Measurements from ENCODE around the gene CRHR2.
"Not testable (repeated sequence)": the region's sequence is repeated elsewhere in the genome, so short reads cannot be mapped to it uniquely, and the experiment has no call there.

Gene CRHR2

DNA sequence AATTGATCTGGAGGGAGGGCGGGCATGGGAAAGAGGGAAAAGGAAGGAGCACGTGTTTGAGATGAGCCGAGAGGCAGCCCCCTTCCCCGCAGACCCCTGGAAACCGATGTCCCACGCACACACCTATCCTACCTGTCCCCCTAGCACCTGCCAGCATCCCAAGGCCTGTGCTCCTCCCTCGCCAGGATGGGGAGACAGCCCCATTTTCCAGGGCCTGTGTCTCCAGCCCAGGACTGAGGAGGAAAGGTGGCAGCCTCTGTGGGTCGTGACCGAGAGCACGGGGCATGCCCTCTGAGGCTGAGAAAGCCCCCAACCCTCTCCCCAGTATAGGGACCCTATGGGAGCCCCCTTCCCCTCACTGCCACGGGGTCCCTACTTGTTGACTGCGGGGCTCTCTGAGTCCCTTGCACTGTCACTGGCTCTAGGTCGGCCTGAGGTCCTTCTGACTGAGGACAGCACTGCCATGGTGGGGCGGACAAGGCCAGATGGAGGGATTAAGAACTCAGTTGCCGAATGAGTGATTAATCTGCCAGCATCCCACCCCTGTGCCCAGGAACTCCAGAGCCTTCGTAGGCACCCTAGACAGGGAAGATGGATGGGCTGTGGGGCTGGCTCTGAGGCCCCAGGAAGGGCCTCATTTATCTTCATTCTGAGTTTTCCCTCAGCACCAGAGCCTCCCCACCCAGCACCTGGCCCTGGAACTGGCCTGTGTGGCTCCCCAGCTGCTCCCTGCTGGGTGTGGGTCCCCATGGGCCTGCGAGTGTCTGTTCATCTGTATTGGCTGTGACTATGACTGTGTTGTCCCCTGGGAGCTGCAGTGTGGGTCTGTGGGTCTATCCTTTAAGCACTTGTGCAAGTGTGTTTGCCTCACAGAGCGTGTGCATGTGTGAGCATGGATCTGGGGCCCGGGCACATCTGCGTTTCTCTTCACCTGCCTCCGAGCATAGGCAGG is 26.0 kb downstream of the CRHR2 start:
- no peak for DNase-seq (ENCODE audit: extremely low read depth in 1 of 2, low read depth in 1 of 2)

DNA sequence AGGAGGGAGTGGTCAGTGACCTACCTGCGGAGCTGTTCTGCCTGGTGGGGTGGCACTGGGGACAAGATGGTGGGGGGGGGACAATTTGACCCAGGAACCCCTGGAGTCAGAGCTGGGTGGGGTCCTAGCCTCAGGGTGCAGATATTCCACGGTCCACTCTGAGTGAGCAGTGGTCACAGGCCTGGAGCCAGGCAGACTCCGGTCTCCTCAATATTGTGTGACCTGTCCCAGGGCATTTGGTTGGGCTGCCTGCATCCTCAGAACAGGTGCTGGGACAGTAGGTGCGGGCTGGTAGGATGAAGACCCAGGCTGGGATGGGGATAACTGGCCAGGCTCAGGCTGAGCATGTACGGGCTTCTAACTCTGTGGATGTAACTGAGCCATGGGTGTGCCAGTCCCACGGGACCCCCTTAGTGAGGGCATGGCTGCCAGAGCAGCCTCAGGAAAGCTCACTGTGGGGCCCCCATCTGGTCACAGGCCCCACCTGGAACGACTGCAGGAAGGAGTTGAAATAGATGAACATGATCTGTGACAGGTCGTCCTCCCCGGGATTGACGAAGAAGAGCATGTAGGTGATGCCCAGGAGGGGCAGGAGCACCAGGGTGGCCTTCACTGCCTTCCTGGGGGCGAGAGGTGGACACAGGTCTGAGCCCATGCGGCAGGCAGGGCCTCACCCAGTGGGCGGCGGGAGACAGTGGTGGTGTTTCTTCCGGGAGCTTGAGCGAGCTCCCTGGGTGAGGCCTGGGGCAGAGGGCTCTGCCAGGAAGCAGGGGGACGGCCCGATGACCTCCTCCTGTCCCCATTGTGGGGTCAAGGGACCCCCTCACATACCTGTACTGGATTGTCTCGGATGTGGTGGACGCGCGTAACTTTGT is 26.9 kb downstream of the CRHR2 start:
- DNase-seq (ENCODE audit: extremely low read depth in 1 of 2, low read depth in 1 of 2) = no peak

DNA sequence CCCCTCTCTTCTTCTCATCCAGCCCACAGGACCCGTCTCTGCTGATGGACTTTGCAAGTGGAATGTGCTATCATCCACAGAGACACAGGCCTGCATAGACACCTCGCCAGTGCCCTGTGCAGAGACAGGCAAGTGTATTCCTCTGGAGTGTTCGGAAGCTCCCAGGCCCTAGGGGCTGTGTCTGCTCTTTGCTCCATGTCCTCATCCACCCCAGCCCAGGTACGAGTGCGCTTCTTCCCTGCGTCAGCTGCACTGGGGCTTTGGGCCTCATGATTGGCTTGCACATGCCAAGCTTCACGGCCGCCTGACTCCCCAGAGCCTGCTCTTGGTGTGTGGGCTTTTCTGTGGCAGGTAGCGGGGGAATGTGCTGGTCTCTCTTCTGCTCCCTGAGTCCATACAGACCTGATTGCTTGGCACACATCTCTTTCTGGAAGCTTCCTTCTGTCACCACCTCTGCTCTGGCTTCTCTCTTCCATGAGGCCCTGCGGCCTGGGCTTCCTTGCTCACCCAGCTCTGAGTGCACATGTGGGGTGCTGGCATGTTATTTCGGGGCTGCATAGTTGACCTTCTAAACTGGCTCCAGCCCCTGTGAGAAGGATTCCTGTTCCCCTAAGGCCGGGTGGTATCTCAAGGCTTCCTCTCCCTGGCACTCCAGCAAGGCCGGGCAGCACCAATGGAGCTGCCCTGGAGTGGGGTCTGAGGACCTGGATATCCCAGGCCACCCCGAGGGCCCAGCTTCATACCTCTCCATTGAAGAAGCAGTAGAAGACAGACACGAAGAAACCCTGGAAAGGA is 27.8 kb downstream of the CRHR2 start:
- no peak for DNase-seq (ENCODE audit: extremely low read depth in 1 of 2, low read depth in 1 of 2)

DNA sequence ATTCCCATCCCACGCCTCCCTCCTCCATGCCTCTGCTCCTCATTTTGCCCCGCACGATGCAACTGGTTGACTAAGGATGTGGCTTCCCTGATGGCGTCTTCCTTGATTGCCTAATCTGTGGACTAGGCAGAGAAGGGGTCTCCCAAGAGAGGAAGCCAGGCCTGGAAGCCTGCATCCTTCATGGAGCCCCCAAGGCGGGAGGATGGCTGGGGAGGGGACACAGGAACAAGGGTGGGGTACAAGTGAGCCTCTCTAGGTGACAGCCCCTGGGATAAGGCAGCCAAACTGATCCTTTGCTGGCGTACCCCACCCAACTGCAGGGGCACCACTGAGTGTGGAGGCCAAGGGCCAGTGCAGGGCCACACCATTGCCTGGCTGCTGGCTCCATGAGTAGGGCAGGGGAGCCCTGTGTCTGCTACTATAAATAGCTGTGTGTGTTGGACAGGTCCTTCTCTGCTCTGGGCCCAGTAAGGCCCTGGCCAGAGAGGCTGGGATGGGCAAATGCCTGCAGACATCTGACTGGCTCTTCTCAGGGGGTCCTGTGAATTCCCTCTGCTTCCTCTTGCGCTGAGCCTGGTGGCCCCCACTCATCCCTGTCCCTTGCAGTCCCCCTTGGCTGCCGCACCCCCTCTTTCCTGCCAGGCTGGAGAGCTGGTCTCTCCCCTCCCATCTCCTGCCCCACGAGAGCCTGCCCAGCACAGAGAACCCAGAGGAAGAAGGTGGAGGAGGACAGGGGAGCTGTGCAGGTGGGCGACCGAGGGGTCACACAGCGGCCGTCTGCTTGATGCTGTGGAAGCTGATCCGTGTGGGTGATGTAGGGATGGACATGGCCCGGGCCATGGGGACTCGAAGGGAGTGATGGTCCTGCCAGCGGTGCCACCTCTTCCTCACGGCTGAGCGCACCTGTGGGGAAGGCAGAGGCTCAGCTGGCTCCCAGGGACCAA is 29.3 kb downstream of the CRHR2 start:
- no peak for DNase-seq (ENCODE audit: extremely low read depth in 1 of 2, low read depth in 1 of 2)

DNA sequence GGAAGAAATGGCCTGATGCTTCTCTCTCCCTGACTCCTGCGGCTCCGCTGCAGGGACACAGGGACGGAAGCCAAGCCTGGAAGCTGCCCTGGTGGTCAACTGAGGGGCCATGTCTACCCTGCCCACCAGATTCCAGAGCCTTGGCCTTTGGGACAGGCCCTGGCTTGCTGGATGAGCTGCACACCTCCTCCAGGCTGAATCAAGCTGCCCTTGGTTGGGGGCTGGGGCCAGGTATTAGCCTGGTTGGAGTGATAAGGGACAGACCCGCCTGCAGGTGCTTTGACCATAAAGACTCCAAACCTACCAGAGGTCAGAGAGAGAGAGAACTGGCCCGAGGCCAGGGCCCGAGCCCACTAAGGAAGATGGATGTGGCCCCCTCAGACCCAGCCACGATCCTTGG is 30.1 kb downstream of the CRHR2 start:
- no peak for DNase-seq (ENCODE audit: extremely low read depth in 1 of 2, low read depth in 1 of 2)

DNA sequence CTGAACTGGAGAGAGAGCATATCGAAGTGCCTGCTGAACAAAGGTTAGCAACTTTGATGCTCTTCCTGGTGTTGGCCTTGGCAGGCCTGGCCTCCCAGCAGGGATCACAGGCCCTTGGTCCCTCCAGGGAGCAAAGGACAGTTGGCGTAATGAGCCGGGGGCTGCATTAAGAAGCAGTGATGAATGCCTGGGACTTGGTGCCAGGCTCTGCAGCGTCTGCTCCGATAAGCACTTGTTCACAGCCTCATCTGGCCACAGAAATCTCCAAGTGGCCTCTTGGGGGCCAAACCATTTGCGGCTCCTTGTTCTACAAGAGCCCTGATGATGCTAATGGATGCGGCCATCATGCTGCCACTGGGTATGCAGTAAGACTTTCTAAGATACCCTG is 31.8 kb downstream of the CRHR2 start:
- DNase-seq (ENCODE audit: extremely low read depth in 1 of 2, low read depth in 1 of 2) = no peak

DNA sequence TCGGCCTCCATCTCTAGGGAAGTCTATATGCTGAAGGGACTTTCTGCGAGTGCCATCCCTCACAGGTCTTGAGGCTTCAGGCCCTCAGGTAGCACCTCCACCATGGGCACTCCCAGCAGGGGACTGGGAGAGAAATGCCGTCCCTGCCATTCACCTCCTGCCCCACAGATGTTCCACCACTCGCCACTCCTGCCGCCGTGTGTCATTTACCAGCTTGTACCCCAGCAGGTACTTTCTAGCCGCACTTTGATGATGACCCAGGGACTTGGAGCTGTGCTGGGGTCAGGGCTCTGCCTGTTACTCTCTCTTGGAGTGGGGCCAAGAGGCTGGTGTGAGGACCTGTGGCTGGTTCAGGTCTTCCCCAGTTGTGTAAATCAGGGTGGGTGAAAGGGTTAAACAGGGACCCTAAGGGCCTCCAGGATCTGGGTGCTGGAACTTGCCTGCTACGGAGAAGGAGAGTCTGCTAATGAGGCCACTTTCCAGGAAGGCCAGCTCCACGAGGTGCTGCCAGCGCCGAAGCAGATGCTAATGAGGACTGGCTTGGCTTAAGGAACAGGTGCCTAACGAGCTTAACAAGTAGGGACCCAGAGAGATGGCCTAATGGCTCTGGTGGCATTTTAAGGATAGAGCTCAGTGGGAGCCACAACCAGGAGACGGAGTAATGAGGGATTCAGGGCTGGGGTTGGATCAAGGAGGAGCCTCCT is 32.4 kb downstream of the CRHR2 start:
- no peak for DNase-seq (ENCODE audit: extremely low read depth in 1 of 2, low read depth in 1 of 2)

DNA sequence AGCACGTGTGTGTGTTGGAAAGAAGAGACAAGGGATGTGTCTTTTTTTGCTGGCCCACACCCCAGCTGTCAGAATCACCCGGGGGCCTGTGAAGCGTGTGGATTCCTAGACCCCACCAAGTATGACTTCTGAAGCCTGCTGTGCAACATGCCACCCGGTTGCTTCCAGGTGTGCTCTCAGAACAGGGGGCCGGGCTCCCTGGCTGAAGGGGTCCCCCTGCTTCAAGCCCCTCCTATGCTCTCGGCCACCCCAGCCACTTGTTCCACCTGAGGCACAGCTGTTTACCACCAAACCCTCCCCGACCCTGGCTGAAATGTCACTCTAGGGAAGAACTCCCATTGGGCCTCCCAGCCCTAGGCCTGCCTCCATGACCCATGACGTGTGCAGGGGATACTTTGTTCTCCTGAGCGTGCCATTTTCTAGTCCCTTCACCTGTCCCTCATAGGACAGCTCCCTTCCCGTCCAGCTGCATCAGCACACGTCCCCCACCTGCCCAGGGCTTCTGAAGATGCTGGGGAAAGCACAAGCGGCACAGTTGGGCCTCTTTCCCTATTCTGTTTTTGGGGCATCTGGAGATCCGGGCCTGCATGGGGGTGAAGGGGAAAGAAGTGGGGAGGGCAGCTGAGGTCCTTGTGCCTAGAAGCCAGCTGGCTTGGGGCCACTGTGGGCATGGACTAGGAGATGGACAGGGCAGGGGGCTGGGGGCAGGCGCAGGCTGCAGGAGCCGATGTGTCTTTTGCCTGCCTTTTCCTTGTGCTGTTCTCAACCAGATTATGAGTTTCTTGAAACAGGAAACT is 33.3 kb downstream of the CRHR2 start:
- DNase-seq (ENCODE audit: extremely low read depth in 1 of 2, low read depth in 1 of 2) = no peak

DNA sequence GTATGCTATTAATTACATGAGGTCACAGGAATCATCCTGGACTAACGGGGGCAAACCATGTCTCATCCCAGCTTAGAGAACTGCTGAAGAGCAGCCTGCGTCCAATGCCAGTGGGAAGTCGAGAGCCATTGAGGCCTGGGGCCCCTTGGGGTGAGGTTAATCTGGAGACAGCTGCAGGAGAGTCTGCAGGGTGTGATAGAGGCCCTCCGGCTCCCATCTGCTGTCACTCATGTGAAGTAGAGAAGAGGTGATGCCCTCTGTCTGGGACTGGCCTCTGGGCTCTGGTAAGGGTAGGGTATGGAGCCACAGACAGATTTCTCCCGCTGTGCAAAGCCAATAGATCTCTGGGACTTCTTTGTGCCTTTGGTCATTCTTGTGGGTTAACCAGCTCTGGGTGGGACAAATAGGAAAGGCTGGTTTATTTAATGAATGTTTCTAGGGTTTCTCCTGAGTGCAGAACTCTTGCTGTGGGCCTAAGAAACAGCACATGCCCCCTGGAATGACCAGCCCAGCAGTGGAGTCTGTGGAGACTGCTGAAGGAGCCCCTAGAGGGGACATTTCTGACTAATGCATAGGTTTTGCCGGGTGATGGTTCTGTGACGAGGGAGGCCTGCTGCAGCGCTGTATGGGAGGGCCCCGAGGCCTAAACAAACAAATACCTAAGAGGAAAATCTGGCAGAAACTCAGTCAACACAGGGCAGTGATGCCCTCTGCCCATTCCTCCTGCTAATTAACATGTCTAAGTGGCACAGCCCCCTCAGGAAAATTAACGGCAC is 34.5 kb downstream of the CRHR2 start:
- DNase-seq (ENCODE audit: extremely low read depth in 1 of 2, low read depth in 1 of 2) = no peak

DNA sequence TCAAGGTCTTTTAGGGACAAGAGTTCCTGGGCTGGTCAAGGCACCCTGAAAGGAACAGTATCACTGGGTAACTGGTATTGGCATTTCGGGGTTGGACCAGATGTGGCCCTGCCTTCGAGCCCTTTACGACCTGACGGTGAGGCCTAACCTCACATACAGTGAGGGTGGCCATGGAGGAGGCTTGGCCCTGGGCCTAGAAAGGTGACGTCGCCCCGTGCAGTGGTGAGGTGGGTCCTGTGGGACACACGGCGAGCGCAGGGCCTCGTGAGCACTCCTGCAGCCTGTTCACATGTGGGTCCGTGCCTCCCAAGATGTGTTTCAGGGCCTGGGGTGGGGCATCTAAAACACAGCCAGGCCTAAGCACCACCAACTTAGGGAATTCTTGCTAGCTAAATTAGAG is 36.1 kb downstream of the CRHR2 start:
- DNase-seq (ENCODE audit: extremely low read depth in 1 of 2, low read depth in 1 of 2) = no peak

DNA sequence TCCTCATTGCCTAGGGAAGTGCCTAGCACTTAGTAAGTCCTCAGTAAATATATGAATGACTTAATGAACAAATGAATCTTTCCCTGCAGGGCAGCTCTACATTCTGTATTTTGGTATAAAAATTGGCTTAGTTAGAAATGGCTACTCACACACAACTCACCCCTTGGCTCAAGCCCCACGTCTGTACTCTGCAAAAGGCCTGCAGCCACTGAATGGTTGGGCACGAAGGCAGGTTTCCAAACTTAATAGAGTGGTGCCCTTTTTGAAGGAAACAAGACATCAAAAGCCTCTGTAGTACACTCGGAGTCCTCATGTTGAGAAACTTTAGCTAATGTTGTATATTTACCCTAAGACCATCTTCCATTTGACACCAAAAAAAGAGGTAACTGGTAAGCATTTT is 36.6 kb downstream of the CRHR2 start:
- DNase-seq (ENCODE audit: extremely low read depth in 1 of 2, low read depth in 1 of 2) = no peak

DNA sequence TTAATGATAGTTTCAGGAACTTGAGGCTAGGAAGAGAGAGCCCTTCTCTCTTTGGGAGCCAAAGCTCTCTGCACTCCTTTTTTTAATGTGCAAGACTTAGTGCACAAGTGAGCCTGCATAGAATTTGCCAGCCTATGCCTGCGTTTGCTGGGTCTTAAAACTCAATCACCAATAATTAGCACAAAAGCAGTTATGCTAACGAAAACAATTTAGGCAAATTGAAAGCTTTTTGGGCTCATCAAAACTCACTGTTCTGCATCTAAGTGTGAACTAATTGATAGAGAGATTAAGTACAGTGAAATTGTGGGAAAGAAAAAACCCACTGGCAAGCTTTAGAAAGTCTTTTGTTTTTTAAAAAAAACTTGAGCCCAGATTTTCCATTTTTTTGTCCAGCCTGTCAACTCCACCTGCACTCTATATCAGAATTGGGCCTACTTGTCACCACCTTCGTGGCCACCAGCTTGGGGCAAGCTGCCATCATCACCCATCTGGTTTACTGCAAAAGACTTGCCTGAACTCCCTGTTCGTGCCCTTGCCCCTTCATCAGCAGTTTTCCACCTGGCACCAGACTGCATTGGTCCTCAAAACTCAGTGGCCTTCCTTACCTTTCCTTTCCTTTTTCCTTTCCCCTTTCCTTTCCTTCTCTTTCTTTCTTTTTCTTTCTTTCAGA is 37.8 kb downstream of the CRHR2 start:
- DNase-seq (ENCODE audit: extremely low read depth in 1 of 2, low read depth in 1 of 2) = no peak

DNA sequence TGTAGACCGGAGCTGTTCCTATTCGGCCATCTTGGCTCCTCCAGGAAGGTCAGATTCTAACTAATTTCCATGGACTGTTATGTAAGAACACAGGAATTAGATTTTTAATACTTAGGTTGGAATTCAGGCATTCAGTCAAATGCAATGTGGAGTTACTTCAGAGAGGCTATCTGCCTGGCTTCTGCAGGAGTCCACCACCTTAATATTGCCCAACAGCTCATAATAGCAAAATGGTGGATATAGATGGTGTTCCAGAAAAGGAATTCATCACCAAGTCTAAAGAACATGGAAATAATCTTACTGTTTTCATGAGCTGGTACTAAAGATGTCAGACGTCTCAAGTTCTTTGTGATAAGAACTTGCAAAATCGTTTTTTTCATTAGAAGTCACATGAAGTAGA is 39.5 kb downstream of the CRHR2 start:
- no peak for DNase-seq (ENCODE audit: extremely low read depth in 1 of 2, low read depth in 1 of 2)

DNA sequence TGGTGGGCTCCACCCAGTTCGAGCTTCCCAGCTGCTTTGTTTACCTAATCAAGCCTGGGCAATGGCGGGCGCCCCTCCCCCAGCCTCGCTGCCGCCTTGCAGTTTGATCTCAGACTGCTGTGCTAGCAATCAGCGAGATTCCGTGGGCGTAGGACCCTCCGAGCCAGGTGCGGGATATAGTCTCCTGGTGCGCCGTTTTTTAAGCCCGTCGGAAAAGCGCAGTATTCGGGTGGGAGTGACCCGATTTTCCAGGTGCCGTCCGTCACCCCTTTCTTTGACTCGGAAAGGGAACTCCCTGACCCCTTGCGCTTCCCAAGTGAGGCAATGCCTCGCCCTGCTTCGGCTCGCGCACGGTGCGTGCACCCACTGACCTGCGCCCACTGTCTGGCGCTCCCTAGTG is 39.9 kb downstream of the CRHR2 start:
- not testable (repeated sequence) for DNase-seq (ENCODE audit: extremely low read depth in 1 of 2, low read depth in 1 of 2)

DNA sequence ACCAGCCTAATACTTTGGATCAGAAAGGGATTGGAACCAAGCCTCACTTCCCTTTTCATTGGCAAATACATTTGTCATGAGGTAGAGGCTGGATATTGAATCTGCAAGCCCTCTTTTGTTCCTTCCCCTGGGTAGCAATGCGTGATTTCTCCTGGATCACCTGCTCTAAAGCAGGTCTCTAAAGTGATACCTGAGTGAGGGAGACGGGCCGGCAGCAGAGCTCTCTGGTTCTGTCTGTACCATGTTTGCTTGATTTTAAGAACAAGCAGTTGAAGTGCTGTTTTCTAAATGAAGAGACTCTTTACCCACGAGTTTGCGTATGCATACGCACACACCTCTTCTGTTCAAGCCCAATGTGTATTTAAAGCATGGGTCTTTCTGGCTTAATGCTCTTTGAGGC is 46.5 kb downstream of the CRHR2 start:
- no peak for DNase-seq (ENCODE audit: extremely low read depth in 1 of 2, low read depth in 1 of 2)

DNA sequence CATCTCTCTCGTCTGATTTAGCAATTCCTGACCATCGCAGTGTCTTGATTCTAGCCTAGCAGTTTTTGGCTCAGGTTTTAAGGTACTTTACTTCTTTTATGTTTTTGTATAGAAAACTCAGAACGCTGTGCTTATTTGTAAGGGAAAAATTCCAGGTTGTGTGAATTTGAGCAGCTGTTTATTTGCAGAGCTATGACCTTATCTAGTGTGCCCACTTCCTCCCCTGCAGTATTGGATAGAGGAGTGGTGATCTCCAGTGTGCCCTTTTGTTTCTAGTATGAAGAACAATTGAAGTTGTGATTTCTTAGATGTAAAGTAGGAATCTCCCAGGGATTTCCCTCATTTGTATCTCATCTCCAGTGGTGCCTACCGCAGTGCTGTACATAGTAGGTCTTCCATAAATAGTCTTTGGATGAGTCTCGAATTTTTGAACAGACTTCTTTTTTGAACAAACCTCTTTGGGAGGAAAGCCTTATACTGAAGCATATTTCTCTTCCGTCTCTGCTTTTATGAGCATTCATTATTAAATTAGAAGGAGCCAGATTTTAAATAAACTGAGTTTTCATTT is 47.5 kb downstream of the CRHR2 start:
- DNase-seq (ENCODE audit: extremely low read depth in 1 of 2, low read depth in 1 of 2) = no peak

DNA sequence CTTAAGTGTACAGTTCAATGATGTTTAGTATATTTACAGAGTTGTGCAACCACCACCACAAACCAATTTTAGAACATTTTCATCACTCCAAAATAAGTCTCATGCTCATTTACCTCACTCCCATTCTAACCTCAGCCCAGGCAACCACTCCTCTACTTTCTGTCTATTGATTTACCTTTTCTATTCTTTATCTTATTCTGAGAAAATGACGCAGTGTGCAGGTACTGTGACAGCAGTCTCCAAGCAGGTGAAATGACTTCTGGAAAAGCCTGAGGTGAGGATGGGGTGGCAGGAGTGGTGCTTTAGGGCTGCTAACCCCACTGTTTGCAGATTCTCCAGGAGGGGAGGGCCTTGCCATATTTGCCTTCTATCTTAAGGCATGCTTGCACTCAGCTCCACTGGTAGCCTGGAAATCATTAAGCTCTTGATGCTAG is 48.0 kb downstream of the CRHR2 start:
- DNase-seq (ENCODE audit: extremely low read depth in 1 of 2, low read depth in 1 of 2) = no peak

Data from activated CD8-positive, alpha-beta memory T cell treated with anti-CD3 and anti-CD28 coated beads for 1 hour (primary cell).